ENCODE results near the gene ADRB2.
"Not testable (repeated sequence)": the region's sequence is repeated elsewhere in the genome, so short reads cannot be mapped to it uniquely, and the experiment has no call there.

Gene ADRB2

GRCh38 chr5:148856424-148856823, 30.0 kb downstream of the ADRB2 start:
- no peak for FAIRE-seq

DNA sequence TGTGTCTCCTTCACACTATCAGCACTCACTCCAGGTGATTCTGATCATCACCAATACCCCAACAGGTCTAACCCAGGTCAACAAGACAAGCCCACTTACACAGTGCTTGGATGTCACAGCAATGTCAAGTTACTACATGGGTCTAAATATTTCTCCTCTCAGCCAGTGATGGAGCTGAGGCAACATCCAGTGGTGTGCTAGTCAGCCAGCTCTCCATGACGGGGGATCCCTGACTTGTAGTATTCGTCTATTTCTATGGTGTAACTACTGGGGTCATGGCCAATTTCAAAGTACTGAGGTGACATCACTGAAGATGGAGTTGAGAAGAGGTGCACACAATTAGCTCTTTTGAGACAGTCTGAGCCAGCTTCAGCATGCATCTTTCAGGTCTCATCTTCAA, 31.1 kb downstream of the ADRB2 start:
- FAIRE-seq, result no peak

GRCh38 chr5:148858106-148858505, 31.7 kb downstream of the ADRB2 start:
- FAIRE-seq, result no peak

DNA sequence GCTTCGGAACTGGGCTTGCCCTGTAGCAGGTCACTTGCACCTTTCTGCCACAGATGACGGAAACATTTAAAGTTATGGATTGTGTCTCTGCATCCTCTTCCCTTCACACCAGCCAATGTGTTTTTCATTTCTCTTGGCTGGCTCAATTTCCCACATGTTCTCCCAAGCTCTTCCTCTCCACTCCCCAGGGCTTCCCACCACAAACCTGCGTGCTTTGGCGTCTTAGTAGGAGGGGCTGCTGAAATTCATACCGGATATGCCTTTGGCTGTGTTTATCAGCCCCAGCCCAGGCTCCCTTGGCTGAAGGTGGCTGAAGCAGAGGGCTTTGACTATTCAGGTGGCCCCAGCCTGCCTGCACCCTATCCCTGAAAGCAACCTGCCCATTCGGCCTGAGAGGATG, 32.1 kb downstream of the ADRB2 start:
- no peak for FAIRE-seq

DNA sequence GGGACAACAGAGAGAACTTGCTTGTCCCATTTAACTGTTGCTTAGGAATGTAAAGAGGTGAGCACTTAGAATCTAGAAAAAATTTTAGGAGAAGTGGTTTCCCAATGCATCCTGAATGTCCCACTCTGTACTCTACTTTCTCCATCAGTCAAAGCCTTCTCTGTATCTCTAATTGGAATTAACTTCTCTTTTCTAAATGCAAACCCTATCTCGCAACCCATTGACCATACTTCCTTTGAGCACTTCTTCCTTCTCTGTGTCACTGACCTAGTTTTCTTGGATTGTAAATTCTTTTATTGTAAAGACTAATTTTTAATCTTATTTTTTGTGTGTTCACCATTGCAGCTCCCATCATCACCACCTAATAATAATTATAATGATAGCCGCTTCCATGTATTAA, 33.3 kb downstream of the ADRB2 start:
- FAIRE-seq, result no peak

- no peak for FAIRE-seq
Observed at GRCh38 chr5:148860599-148860998, 34.2 kb downstream of the ADRB2 start.

- FAIRE-seq, result no peak
Observed at GRCh38 chr5:148861088-148861487, 34.7 kb downstream of the ADRB2 start.

DNA sequence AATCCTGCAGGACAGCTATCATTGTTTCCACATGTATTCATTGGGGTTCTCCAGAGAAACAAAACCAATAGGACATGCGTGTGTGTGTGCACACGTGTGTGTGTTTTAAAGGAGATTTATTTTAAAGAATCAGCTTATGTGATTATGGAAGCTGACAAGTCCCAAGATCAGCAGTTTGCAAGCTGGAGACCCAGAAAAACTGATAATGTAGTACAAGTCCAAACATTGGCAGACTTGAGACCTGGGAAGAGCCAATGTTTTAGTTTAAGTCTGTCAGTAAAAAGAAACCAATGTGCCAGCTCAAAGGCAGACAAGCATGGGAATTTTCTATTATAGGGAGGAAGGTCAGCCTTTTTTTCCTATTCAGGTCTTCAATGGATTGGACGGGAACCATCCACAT, 35.3 kb downstream of the ADRB2 start:
- no peak for FAIRE-seq

DNA sequence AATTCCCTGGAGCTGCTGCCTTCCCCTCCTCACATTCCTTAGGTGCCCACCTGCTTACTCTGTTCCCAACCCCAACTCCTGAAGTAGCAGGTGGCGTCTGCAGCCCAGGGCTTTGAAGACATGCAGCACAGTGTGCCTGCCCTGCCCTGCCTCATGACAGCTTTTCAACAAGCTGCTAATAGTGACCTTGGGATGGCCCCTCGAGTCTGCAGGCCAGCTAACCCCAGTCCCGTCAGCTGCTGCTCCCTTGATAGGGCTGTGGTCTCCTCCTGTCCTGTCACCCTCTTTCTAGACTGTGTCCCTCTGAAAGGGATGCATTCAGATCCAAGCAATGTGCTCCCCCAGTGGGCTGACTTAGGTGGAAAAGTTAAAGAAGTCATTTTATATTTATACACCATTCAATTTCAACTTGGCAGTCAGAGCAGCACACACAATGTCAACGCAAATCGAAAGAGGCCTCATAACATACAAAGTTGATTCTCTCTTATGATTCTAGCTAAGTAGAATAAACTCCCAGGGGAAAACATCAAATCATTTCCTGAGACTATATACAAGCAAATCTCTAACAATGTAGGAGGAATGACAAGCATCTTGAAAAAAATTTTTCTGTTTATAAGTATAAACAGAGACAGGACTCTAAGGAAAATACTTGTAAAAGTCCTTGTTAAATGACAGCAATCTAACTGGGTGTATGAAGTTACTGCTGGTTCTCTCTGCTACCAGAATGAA, 37.9 kb downstream of the ADRB2 start:
- no peak for FAIRE-seq

- no peak for FAIRE-seq
Observed at GRCh38 chr5:148866024-148866423, 39.6 kb downstream of the ADRB2 start.

GRCh38 chr5:148873120-148873519, 46.7 kb downstream of the ADRB2 start:
- FAIRE-seq, result no peak

- no peak for FAIRE-seq
Observed at GRCh38 chr5:148873690-148874485, 47.5 kb downstream of the ADRB2 start.

GRCh38 chr5:148875205-148875875, 48.9 kb downstream of the ADRB2 start:
- no peak for FAIRE-seq

DNA sequence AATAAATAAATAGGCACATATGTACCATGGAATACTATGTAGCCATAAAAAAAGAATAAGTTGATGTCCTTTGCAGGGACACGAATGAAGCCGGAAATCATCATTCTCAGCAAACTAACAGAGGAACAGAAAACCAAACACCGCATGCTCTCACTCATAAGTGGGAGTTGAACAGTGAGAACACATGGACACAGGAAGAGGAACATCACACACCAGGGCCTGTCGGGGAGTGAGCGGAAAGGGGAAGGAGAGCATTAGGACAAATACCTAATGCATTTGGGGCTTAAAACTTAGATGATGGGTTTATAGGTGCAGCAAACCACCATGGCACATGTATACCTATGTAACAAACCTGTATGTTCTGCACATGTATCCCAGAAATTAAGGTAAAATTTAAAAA, 51.0 kb downstream of the ADRB2 start:
- not testable (repeated sequence) for FAIRE-seq

Data from TTC549 (cell line).